BLaER1 (cell line): ENCODE measurements around the gene HES4.

Experiments
- H3K27ac ChIP-seq: shearing (Covaris generic); formaldehyde crosslinking; 2 replicates; pipeline ENCODE4 v1.8.1; 2022
- H3K27me3 ChIP-seq: shearing (Covaris generic); formaldehyde crosslinking; 2 replicates; pipeline ENCODE4 v1.8.1; 2022
- H3K36me3 ChIP-seq: shearing (Covaris generic); formaldehyde crosslinking; 2 replicates; pipeline ENCODE4 v1.8.1; 2022
- H3K4me1 ChIP-seq: shearing (Covaris generic); formaldehyde crosslinking; 2 replicates; pipeline ENCODE4 v1.8.1; 2022
- H3K4me2 ChIP-seq: shearing (Covaris generic); formaldehyde crosslinking; 2 replicates; pipeline ENCODE4 v1.8.1; 2022
- H3K4me3 ChIP-seq: shearing (Covaris generic); formaldehyde crosslinking; 2 replicates; pipeline ENCODE4 v1.8.1; 2022
- H3K9ac ChIP-seq: shearing (Covaris generic); formaldehyde crosslinking; 2 replicates; pipeline ENCODE4 v1.8.1; 2022
- H3K9me3 ChIP-seq: shearing (Covaris generic); formaldehyde crosslinking; 2 replicates; pipeline ENCODE4 v1.8.1; 2022
- H4K20me1 ChIP-seq: shearing (Covaris generic); formaldehyde crosslinking; 2 replicates; pipeline ENCODE4 v1.8.1; 2022
- Cebpa-rat ChIP-seq: shearing (Covaris generic); IDR thresholded peaks from 2 replicates; pipeline ENCODE4 v1.8.1; 2022

The HES4 gene

GRCh38 chr1:966704-967300, 33.1 kb downstream of the HES4 start:
- H3K36me3 ChIP-seq = peaks cover 31% of the 10 kb centered on the region
- no peaks in the 10 kb centered on the region for H3K9me3 ChIP-seq
- peak overlapping the region; percentile 97 for H3K4me2 ChIP-seq
- no peak overlapping the region for H3K27ac ChIP-seq
- peaks cover 30% of the 10 kb centered on the region for H3K27me3 ChIP-seq
- peaks cover 23% of the 10 kb centered on the region for H3K4me1 ChIP-seq
- H3K9ac ChIP-seq = peak overlapping the region; percentile 56
- no peak for TF ChIP-seq Cebpa-rat
- peak overlapping the region; percentile 68 for H3K4me3 ChIP-seq
- peaks cover 8% of the 10 kb centered on the region; the same call in 1 of the 2 replicates for H4K20me1 ChIP-seq

- TF ChIP-seq Cebpa-rat = no peak
- no peaks in the 10 kb centered on the region for H3K9me3 ChIP-seq
- peaks cover 24% of the 10 kb centered on the region for H3K27me3 ChIP-seq
- H3K9ac ChIP-seq = peak within 1 kb of the TSS; percentile 56
- H3K4me2 ChIP-seq = peak within 1 kb of the TSS; percentile 97
- no peak within 1 kb of the TSS for H3K27ac ChIP-seq
- H3K4me1 ChIP-seq = peaks cover 28% of the 10 kb centered on the region
- peaks cover 13% of the 10 kb centered on the region for H4K20me1 ChIP-seq
- H3K4me3 ChIP-seq = peak within 1 kb of the TSS; percentile 68
- H3K36me3 ChIP-seq = peaks cover 31% of the 10 kb centered on the region
These were observed 33.7 kb downstream of the HES4 start, which contains the start of gene PLEKHN1 for GRCh38 chr1:966135-966703. PLEKHN1 (plus strand) TSS chr1:966482; CDS start chr1:966532, 50 bp downstream.

- H3K27ac ChIP-seq = no peak overlapping the region
- no peak for TF ChIP-seq Cebpa-rat
- peaks cover 19% of the 10 kb centered on the region for H3K27me3 ChIP-seq
- H3K4me3 ChIP-seq = no peak overlapping the region
- no peak overlapping the region for H3K9ac ChIP-seq
- H4K20me1 ChIP-seq = peaks cover 15% of the 10 kb centered on the region
- H3K36me3 ChIP-seq = peaks cover 31% of the 10 kb centered on the region
- peak overlapping the region; percentile 97 for H3K4me2 ChIP-seq
- no peaks in the 10 kb centered on the region for H3K9me3 ChIP-seq
- peaks cover 31% of the 10 kb centered on the region for H3K4me1 ChIP-seq
These were observed 34.3 kb downstream of the HES4 start for GRCh38 chr1:965526-966134.

DNA sequence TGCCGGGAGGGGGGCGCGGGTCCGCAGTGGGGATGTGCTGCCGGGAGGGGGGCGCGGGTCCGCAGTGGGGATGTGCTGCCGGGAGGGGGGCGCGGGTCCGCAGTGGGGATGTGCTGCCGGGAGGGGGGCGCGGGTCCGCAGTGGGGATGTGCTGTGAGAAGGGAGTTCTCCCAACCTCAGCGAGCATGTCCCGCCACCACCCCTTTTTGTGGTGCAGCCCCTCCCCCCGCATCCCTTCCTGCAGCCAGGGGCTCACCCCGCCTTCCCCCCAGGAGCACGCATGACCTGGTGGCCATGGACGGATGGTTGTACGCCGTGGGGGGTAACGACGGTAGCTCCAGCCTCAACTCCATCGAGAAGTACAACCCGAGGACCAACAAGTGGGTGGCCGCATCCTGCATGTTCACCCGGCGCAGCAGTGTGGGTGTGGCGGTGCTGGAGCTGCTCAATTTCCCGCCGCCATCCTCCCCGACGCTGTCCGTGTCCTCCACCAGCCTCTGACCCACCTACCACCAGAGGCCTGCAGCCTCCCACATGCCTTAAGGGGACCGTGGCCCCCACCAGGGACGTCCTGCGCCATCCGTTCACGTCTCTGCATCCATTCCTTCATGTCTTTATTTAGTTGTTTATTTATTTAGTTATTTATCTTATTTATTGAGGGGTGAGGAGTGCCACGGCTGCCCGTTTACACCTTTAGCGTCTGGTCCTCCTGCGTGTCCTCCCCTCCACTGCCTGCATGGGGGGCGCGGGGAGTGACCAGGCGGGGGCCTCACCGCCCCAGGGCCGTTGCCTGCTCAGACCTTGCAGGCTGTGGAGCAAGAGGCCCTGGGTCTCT, 35.0 kb downstream of the HES4 start:
- peaks cover 31% of the 10 kb centered on the region for H3K36me3 ChIP-seq
- H3K27me3 ChIP-seq = peaks cover 12% of the 10 kb centered on the region; the same call in 1 of the 2 replicates
- TF ChIP-seq Cebpa-rat = no peak
- no peak overlapping the region for H3K9ac ChIP-seq
- no peak overlapping the region for H3K27ac ChIP-seq
- H3K4me2 ChIP-seq = no peak overlapping the region
- H3K4me3 ChIP-seq = no peak overlapping the region
- H3K9me3 ChIP-seq = no peaks in the 10 kb centered on the region
- peaks cover 15% of the 10 kb centered on the region for H4K20me1 ChIP-seq
- H3K4me1 ChIP-seq = peaks cover 34% of the 10 kb centered on the region

DNA sequence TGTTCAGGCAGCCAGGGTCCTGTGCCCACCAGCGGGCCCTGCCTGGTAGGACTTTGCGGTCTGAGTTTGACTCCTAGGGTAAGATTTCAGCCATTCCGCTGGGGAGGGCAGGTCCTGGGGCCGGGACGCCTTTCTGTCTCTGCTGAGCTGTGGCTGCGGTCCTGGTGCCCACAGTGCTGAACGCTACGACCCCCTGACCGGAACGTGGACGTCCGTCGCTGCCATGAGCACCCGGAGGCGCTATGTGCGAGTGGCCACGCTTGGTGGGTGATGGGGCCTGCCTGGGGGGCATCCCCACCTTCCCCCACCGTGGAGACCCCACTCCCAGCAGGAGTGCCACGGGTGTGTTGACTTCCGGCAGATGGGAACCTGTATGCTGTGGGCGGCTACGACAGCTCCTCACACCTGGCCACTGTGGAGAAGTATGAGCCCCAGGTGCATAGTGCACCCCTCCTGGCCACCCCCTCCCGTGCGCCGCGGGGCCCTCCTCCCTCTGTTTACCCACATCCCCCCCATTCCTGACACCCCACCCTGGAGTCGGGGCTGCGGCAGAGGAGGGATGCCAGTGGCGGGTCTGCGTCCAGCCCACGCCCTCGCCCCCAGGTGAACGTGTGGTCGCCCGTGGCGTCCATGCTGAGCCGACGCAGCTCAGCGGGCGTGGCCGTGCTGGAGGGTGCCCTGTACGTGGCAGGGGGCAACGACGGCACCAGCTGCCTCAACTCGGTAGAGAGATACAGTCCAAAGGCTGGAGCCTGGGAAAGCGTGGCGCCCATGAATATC, 36.0 kb downstream of the HES4 start:
- peaks cover 19% of the 10 kb centered on the region; the same call in 1 of the 2 replicates for H3K27me3 ChIP-seq
- H3K9me3 ChIP-seq = no peaks in the 10 kb centered on the region
- no peak overlapping the region for H3K4me2 ChIP-seq
- no peak overlapping the region for H3K4me3 ChIP-seq
- H3K36me3 ChIP-seq = peaks cover 31% of the 10 kb centered on the region
- H3K4me1 ChIP-seq = peaks cover 41% of the 10 kb centered on the region
- H3K9ac ChIP-seq = no peak overlapping the region
- H3K27ac ChIP-seq = no peak overlapping the region
- TF ChIP-seq Cebpa-rat = no peak
- peaks cover 15% of the 10 kb centered on the region for H4K20me1 ChIP-seq

DNA sequence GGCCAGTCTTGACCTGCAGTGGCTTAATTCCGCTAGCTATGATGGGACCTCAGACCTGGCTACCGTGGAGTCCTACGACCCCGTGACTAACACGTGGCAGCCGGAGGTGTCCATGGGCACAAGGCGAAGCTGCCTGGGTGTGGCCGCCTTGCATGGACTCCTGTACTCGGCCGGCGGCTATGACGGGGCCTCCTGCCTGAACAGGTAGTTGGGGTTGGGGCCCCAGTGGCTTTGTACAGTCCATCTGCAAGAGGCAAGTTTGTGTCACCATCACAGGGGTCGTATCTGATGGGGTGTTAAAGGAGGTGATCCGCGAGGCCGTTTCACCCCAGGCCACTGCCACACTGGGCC, 36.6 kb downstream of the HES4 start:
- Histone ChIP-seq H4K20me1 (peaks cover 22% of the 10 kb centered on the region), H3K4me2 (no peak overlapping the region), H3K27me3 (peaks cover 19% of the 10 kb centered on the region; the same call in 1 of the 2 replicates), H3K9ac (no peak overlapping the region), H3K36me3 (peaks cover 31% of the 10 kb centered on the region), H3K4me1 (peaks cover 43% of the 10 kb centered on the region), H3K9me3 (no peaks in the 10 kb centered on the region), H3K27ac (no peak overlapping the region), H3K4me3 (no peak overlapping the region)
- TF ChIP-seq Cebpa-rat = no peak

GRCh38 chr1:962381-963300, 37.3 kb downstream of the HES4 start:
- peaks cover 45% of the 10 kb centered on the region for H3K4me1 ChIP-seq
- no peak overlapping the region for H3K4me2 ChIP-seq

GRCh38 chr1:961132-961669, 38.7 kb downstream of the HES4 start:
- H3K9me3 ChIP-seq = no peaks in the 10 kb centered on the region
- TF ChIP-seq Cebpa-rat = no peak
- H3K4me2 ChIP-seq = peak overlapping the region; percentile 87
- H3K9ac ChIP-seq = peak overlapping the region; percentile 86
- H3K27ac ChIP-seq = peak overlapping the region; percentile 84
- H3K27me3 ChIP-seq = peaks cover 11% of the 10 kb centered on the region; the same call in 1 of the 2 replicates
- H3K4me1 ChIP-seq = peaks cover 47% of the 10 kb centered on the region
- peaks cover 46% of the 10 kb centered on the region for H3K36me3 ChIP-seq
- H3K4me3 ChIP-seq = peak overlapping the region; percentile 98
- H4K20me1 ChIP-seq = peaks cover 41% of the 10 kb centered on the region

More at GRCh38 chr1:962381-963300, 37.3 kb downstream of the HES4 start:
- TF ChIP-seq Cebpa-rat = no peak
- Histone ChIP-seq H4K20me1 (peaks cover 28% of the 10 kb centered on the region), H3K9me3 (no peaks in the 10 kb centered on the region), H3K36me3 (peaks cover 31% of the 10 kb centered on the region), H3K9ac (no peak overlapping the region), H3K4me3 (no peak overlapping the region), H3K27me3 (peaks cover 16% of the 10 kb centered on the region; the same call in 1 of the 2 replicates), H3K27ac (no peak overlapping the region)
